ENCODE results near the gene NME1. TPM values are rescaled to one million over a fixed set of nuclear protein-coding genes. Genes with fewer than 3 reads are reported as not detected.

Gene NME1
- total RNA-seq, 1 donor from 2014 or later: 70.6 TPM

- H3K27me3 ChIP-seq: no peaks in the 10 kb centered on the region
- H3K4me1 ChIP-seq: no peaks in the 10 kb centered on the region
- H3K36me3 ChIP-seq: no peaks in the 10 kb centered on the region
- no peak for DNase-seq (ENCODE audit: low spot score in 2 of 2)
- intact Hi-C loops (cut with DNase I): no loop called here
- no peak overlapping the region for H3K27ac ChIP-seq
- TF ChIP-seq CTCF (IDR thresholded peaks at IDR 0.05): no peak
- no peak overlapping the region for H3K4me3 ChIP-seq
- H3K9me3 ChIP-seq: no peaks in the 10 kb centered on the region
Observed at GRCh38 chr17:51142597-51142996, 10.8 kb upstream of the NME1 start.

- Histone ChIP-seq H3K36me3 (no peaks in the 10 kb centered on the region), H3K27ac (no peak overlapping the region), H3K4me3 (no peak overlapping the region), H3K27me3 (no peaks in the 10 kb centered on the region), H3K9me3 (no peaks in the 10 kb centered on the region), H3K4me1 (no peaks in the 10 kb centered on the region)
- DNase-seq (ENCODE audit: low spot score in 2 of 2): no peak
- TF ChIP-seq CTCF (IDR thresholded peaks at IDR 0.05): no peak
- intact Hi-C loops (cut with DNase I): no loop called here
Observed at GRCh38 chr17:51144266-51145022, 8.9 kb upstream of the NME1 start.

GRCh38 chr17:51147650-51148049 lies 5.7 kb upstream of the NME1 start:
- no peak for DNase-seq (ENCODE audit: low spot score in 2 of 2)
- Histone ChIP-seq H3K27ac (no peak overlapping the region), H3K27me3 (no peaks in the 10 kb centered on the region), H3K4me3 (no peak overlapping the region), H3K36me3 (no peaks in the 10 kb centered on the region), H3K9me3 (no peaks in the 10 kb centered on the region), H3K4me1 (peaks cover 0 to 4% of the 10 kb centered on the region in 2 donors)
- intact Hi-C loops (cut with DNase I): no loop called here
- no peak for TF ChIP-seq CTCF (IDR thresholded peaks at IDR 0.05)

GRCh38 chr17:51149163-51149562 lies 4.2 kb upstream of the NME1 start:
- no peaks in the 10 kb centered on the region for H3K27me3 ChIP-seq
- no peaks in the 10 kb centered on the region for H3K36me3 ChIP-seq
- intact Hi-C loops (cut with DNase I): no loop called here
- no peak for TF ChIP-seq CTCF (IDR thresholded peaks at IDR 0.05)
- peaks cover 0 to 7% of the 10 kb centered on the region in 2 donors for H3K4me1 ChIP-seq
- H3K9me3 ChIP-seq: no peaks in the 10 kb centered on the region
- DNase-seq (ENCODE audit: low spot score in 2 of 2): no peak
- H3K27ac ChIP-seq: no peak overlapping the region
- no peak overlapping the region for H3K4me3 ChIP-seq

- DNase-seq (ENCODE audit: low spot score in 2 of 2): no peak
- Histone ChIP-seq H3K36me3 (no peaks in the 10 kb centered on the region), H3K9me3 (no peaks in the 10 kb centered on the region), H3K27ac (no peak overlapping the region), H3K4me3 (no peak overlapping the region), H3K4me1 (peaks cover 0 to 13% of the 10 kb centered on the region in 2 donors), H3K27me3 (no peaks in the 10 kb centered on the region)
- TF ChIP-seq CTCF (IDR thresholded peaks at IDR 0.05): no peak
- intact Hi-C loops (cut with DNase I): loop anchor here (5.0 to 10.0 kb wide), 2 partner anchors 284 to 366 kb away; partner anchors contain the start of gene TOB1
Observed at GRCh38 chr17:51150932-51151331, 2.4 kb upstream of the NME1 start.

All from ascending aorta (tissue), 2 donors.